Thymus (tissue), 11 donors: Measurements from ENCODE around the gene DSTYK. TPM values are rescaled to one million over a fixed set of nuclear protein-coding genes. Genes with fewer than 3 reads are reported as not detected.

ENCODE experiments used
- DNase-seq, 9 donors: peaks; one replicate each; pipeline ENCODE4 v3.0.0-alpha.2; 2013; ENCODE audit warnings: low spot score in 9 of 9, low read depth in 6 of 9, missing footprints in 1 of 9
- H3K27ac ChIP-seq, 2 donors: one replicate each; pipeline ENCODE4 v1.5.1; 2013; ENCODE audit warnings: control low read depth in 1 of 2, low read depth in 1 of 2, low read length in 1 of 2, mild to moderate bottlenecking in 1 of 2, moderate library complexity in 1 of 2
- H3K27me3 ChIP-seq, 2 donors: one replicate each; pipeline ENCODE4 v1.5.1; 2013; ENCODE audit warnings: low read length in 1 of 2; ENCODE audit not compliant: control insufficient read depth in 2 of 2, insufficient read depth in 1 of 2
- H3K36me3 ChIP-seq, 2 donors: one replicate each; pipeline ENCODE4 v1.5.1; 2013; ENCODE audit warnings: low read length in 1 of 2, mild to moderate bottlenecking in 1 of 2, moderate library complexity in 1 of 2; ENCODE audit not compliant: control insufficient read depth in 2 of 2, insufficient read depth in 2 of 2
- H3K4me1 ChIP-seq, 2 donors: one replicate each; pipeline ENCODE4 v1.5.1; 2013; ENCODE audit warnings: low read length in 2 of 2; ENCODE audit not compliant: control insufficient read depth in 2 of 2, insufficient read depth in 2 of 2
- H3K4me3 ChIP-seq, 2 donors: one replicate each; pipeline ENCODE4 v1.5.1; 2013; ENCODE audit warnings: low read length in 2 of 2, control low read depth in 1 of 2, mild to moderate bottlenecking in 1 of 2
- H3K9me3 ChIP-seq, 2 donors: one replicate each; pipeline ENCODE4 v1.5.1; 2013; ENCODE audit warnings: low read length in 1 of 2, mild to moderate bottlenecking in 1 of 2; ENCODE audit not compliant: control insufficient read depth in 2 of 2, insufficient read depth in 1 of 2
- WGBS: extraction: QIAGEN DNeasy Blood & Tissue Kit; methylation state at CpG from one replicate; pipeline ENCODE4 v1.1.7; 2013; 5-methylcytosine and 5-hydroxymethylcytosine counted together
- polyA plus RNA-seq: library from polyadenylated mRNA; stranded (reverse); fragments of 200-250 nt; gene quantifications from one replicate; pipeline ENCODE4 v1.2.3, GENCODE V29; 2013
- total RNA-seq: library from RNA; stranded (reverse); fragments of 120-200 nt; gene quantifications from one replicate; pipeline ENCODE4 v1.2.4, GENCODE V29; 2013
- donor health status: healthy.

DSTYK gene
- total and polyA plus RNA-seq, 2 donors: 5.4 to 6.3 TPM

GRCh38 chr1:205255941-205256780 is 44.7 kb upstream of the DSTYK start:
- H3K4me1 ChIP-seq: peaks cover 15 to 30% of the 10 kb centered on the region in 2 donors
- no peak overlapping the region for H3K27ac ChIP-seq
- peak; percentile 57 to 86 (median 70) for DNase-seq
- peaks cover 4 to 35% of the 10 kb centered on the region in 2 donors for H3K27me3 ChIP-seq
- WGBS: 61% methylated on average over 8 of the region's 8 CpGs
- H3K4me3 ChIP-seq: no peak overlapping the region
- H3K9me3 ChIP-seq: no peaks in the 10 kb centered on the region
- no peaks in the 10 kb centered on the region for H3K36me3 ChIP-seq

GRCh38 chr1:205251576-205251975 is 40.1 kb upstream of the DSTYK start:
- H3K27me3 ChIP-seq: peaks cover 0 to 18% of the 10 kb centered on the region in 2 donors
- H3K27ac ChIP-seq: no peak overlapping the region
- H3K9me3 ChIP-seq: no peaks in the 10 kb centered on the region
- no peaks in the 10 kb centered on the region for H3K36me3 ChIP-seq
- DNase-seq: no peak
- no peak overlapping the region for H3K4me3 ChIP-seq
- H3K4me1 ChIP-seq: peaks cover 3 to 10% of the 10 kb centered on the region in 2 donors
- WGBS: 95% methylated on average over 5 of the region's 5 CpGs

DNA sequence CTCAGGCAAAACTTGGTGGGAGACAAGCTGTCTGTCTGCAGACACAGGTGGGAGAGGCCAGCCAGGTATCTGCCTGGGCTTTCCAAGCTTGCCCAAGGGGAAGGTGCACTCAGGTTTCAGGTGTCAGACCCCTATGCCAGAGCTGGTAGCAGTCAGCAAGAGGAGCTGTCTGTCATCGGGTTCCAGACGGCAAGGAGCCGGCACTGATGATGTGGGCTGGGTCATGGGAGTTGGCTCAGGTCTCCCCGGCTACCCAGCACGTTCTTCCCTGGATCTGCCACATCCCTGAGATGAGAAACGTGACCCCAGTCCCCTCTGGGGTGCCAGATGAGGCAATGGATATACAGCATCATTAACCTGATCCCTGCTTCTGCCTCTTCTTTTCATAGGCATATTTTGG is 39.2 kb upstream of the DSTYK start:
- Histone ChIP-seq H3K4me1 (peaks cover 0 to 2% of the 10 kb centered on the region in 2 donors), H3K36me3 (no peaks in the 10 kb centered on the region)
- DNase-seq: no peak

GRCh38 chr1:205249651-205250050 is 38.1 kb upstream of the DSTYK start:
- WGBS: 91% methylated on average over 4 of the region's 4 CpGs
- no peak for DNase-seq
- no peaks in the 10 kb centered on the region for H3K36me3 ChIP-seq
- H3K27ac ChIP-seq: no peak overlapping the region
- H3K4me1 ChIP-seq: peaks cover 0 to 2% of the 10 kb centered on the region in 2 donors
- H3K27me3 ChIP-seq: peaks cover 0 to 20% of the 10 kb centered on the region in 2 donors
- no peaks in the 10 kb centered on the region for H3K9me3 ChIP-seq
- H3K4me3 ChIP-seq: no peak overlapping the region

More for the DNA sequence above, 39.2 kb upstream of the DSTYK start:
- H3K27me3 ChIP-seq: peaks cover 0 to 18% of the 10 kb centered on the region in 2 donors
- no peak overlapping the region for H3K4me3 ChIP-seq
- no peak overlapping the region for H3K27ac ChIP-seq
- H3K9me3 ChIP-seq: no peaks in the 10 kb centered on the region
- WGBS: 78% methylated on average over 6 of the region's 6 CpGs

GRCh38 chr1:205248793-205249601 is 37.5 kb upstream of the DSTYK start:
- Histone ChIP-seq H3K9me3 (no peaks in the 10 kb centered on the region), H3K36me3 (no peaks in the 10 kb centered on the region), H3K4me1 (peaks cover 0 to 2% of the 10 kb centered on the region in 2 donors), H3K4me3 (no peak overlapping the region), H3K27me3 (peaks cover 0 to 23% of the 10 kb centered on the region in 2 donors), H3K27ac (no peak overlapping the region)
- WGBS: 63% methylated on average over 11 of the region's 11 CpGs
- DNase-seq: no peak

DNA sequence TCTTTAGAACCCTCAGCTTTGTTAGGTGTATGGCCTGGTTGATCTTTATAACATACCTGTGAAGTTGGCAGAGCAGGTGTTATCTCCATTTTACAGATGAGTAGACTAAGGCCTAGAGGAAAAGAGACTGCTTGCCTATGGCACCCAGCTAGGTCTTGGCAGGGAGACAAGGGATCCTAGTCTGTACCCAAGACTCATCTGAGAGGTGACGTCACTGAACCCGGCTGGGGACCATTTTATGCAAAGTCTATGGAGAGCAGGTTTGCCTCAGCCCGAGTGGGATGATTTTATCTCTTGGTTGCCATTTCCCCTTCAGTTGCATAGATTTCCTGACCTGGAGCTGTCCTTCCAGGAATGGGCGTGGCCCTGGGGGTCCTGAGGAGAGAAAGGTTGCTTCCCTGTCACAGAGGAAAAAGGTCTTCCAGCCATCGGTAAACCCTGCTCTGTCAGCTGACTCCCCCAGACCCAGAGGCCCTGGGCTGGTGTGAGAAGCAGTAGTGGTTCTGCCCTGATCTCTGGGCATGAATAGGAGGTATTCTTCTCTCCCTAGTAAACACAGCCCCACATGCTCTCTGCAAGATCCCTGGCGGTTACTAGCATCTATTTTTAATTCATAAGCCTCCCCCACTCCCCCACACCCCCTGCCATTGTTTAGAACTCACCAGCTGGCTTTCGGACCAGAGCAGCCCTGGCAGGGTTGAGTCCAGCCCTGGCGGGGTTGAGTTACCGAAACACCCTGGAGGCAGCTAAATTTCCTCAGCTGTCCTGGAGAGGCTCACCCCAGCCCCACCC is 35.8 kb upstream of the DSTYK start:
- Histone ChIP-seq H3K4me3 (no peak overlapping the region), H3K36me3 (no peaks in the 10 kb centered on the region), H3K27me3 (peaks cover 0 to 21% of the 10 kb centered on the region in 2 donors), H3K4me1 (peaks cover 0 to 6% of the 10 kb centered on the region in 2 donors), H3K27ac (no peak overlapping the region), H3K9me3 (no peaks in the 10 kb centered on the region)
- WGBS: 72% methylated on average over 9 of the region's 9 CpGs
- no peak for DNase-seq

- Histone ChIP-seq H3K9me3 (no peaks in the 10 kb centered on the region), H3K27me3 (peaks cover 0 to 21% of the 10 kb centered on the region in 2 donors), H3K4me3 (no peak overlapping the region), H3K4me1 (peaks cover 0 to 6% of the 10 kb centered on the region in 2 donors), H3K36me3 (no peaks in the 10 kb centered on the region), H3K27ac (no peak overlapping the region)
- 95% methylated on average over 10 of the region's 10 CpGs for WGBS
- no peak for DNase-seq
Observed at GRCh38 chr1:205246351-205247119, 35.0 kb upstream of the DSTYK start.

- no peaks in the 10 kb centered on the region for H3K9me3 ChIP-seq
- H3K27ac ChIP-seq: no peak overlapping the region
- H3K4me3 ChIP-seq: no peak overlapping the region
- peaks cover 0 to 6% of the 10 kb centered on the region in 2 donors for H3K4me1 ChIP-seq
- no peak for DNase-seq
- 95% methylated on average over 7 of the region's 7 CpGs for WGBS
- H3K27me3 ChIP-seq: peaks cover 0 to 22% of the 10 kb centered on the region in 2 donors
- no peaks in the 10 kb centered on the region for H3K36me3 ChIP-seq
Observed at GRCh38 chr1:205245096-205245495, 33.6 kb upstream of the DSTYK start.
